DOHH2 (cell line): ENCODE results near the gene CNPY3.

ENCODE experiments used
- CTCF ChIP-seq: fragments of 200-600 bp; sonication (generic); IDR thresholded peaks from one replicate; pipeline ENCODE4 v1.5.1; 2014; ENCODE audit warnings: antibody characterized with exemption, mild to moderate bottlenecking, low read depth, low read length; ENCODE audit not compliant: poor library complexity, severe bottlenecking
- EZH2phosphoT487 ChIP-seq: fragments of 200-600 bp; sonication (generic); IDR thresholded peaks from 2 replicates; pipeline ENCODE4 v1.6.1; 2017; ENCODE audit warnings: borderline replicate concordance, mild to moderate bottlenecking, antibody characterized with exemption, low read length, moderate library complexity, mixed read lengths

GRCh38 chr6:42978487-42978838 is 49.2 kb downstream of the CNPY3 start:
- TF ChIP-seq CTCF (no peak), EZH2phosphoT487 (no peak)
